ENCODE measurements around the gene KATNAL2. TPM values are rescaled to one million over a fixed set of nuclear protein-coding genes. Genes with fewer than 3 reads are reported as not detected.
"Not testable (repeated sequence)": the region's sequence is repeated elsewhere in the genome, so short reads cannot be mapped to it uniquely, and the experiment has no call there.

The KATNAL2 gene
- total and polyA plus RNA-seq, 2 experiments from 2014 or later = 4.3 to 4.4 TPM

GRCh38 chr18:46950064-46950656 is 32.8 kb downstream of the KATNAL2 start:
- H4K20me1 ChIP-seq (ENCODE audit: insufficient read depth, poor library complexity, severe bottlenecking) = no peaks in the 10 kb centered on the region
- no peaks in the 10 kb centered on the region for H3K9me3 ChIP-seq (ENCODE audit: low read depth)
- no peak overlapping the region for H3K4me2 ChIP-seq
- H3K36me3 ChIP-seq (replicated peaks; ENCODE audit: insufficient read depth, low read depth) = no peaks in the 10 kb centered on the region
- WGBS (ENCODE audit: low lambda C conversion rate, missing lambda C conversion rate) = 41% methylated on average over 5 of the region's 5 CpGs
- no peak overlapping the region for H3K4me3 ChIP-seq
- H3K9me2 ChIP-seq (replicated peaks; ENCODE audit: insufficient read depth) = no peaks in the 10 kb centered on the region
- H2AFZ ChIP-seq = no peak overlapping the region
- H3K79me2 ChIP-seq = no peaks in the 10 kb centered on the region
- DNase-seq (ENCODE audit: low spot score) = peak; percentile 16
- no peaks in the 10 kb centered on the region for H3K27me3 ChIP-seq
- H3K4me1 ChIP-seq (ENCODE audit: insufficient read depth) = no peaks in the 10 kb centered on the region
- no peak overlapping the region for H3K27ac ChIP-seq
- TF ChIP-seq CTCF (IDR thresholded peaks at IDR 0.05; ENCODE audit: poor library complexity) (peak; percentile 44), EZH2phosphoT487 (IDR thresholded peaks at IDR 0.05; ENCODE audit: low read depth, severe bottlenecking, unreplicated experiment) (no peak)

GRCh38 chr18:46953195-46953594 is 35.8 kb downstream of the KATNAL2 start:
- 66% methylated on average over 5 of the region's 5 CpGs for WGBS (ENCODE audit: low lambda C conversion rate, missing lambda C conversion rate)

GRCh38 chr18:46958209-46958608 is 40.8 kb downstream of the KATNAL2 start:
- 97% methylated on average over 4 of the region's 4 CpGs for WGBS (ENCODE audit: low lambda C conversion rate, missing lambda C conversion rate)
- H4K20me1 ChIP-seq (ENCODE audit: insufficient read depth, poor library complexity, severe bottlenecking) = no peaks in the 10 kb centered on the region
- DNase-seq (ENCODE audit: low spot score) = no peak

More at GRCh38 chr18:46953195-46953594, 35.8 kb downstream of the KATNAL2 start:
- DNase-seq (ENCODE audit: low spot score) = no peak
- H3K4me2 ChIP-seq = no peak overlapping the region
- H3K4me3 ChIP-seq = no peak overlapping the region
- no peak overlapping the region for H3K27ac ChIP-seq
- no peak overlapping the region for H2AFZ ChIP-seq
- no peaks in the 10 kb centered on the region for H3K36me3 ChIP-seq (replicated peaks; ENCODE audit: insufficient read depth, low read depth)
- no peaks in the 10 kb centered on the region for H3K9me2 ChIP-seq (replicated peaks; ENCODE audit: insufficient read depth)
- no peaks in the 10 kb centered on the region for H3K4me1 ChIP-seq (ENCODE audit: insufficient read depth)
- no peaks in the 10 kb centered on the region for H3K9me3 ChIP-seq (ENCODE audit: low read depth)
- H3K27me3 ChIP-seq = no peaks in the 10 kb centered on the region
- no peaks in the 10 kb centered on the region for H4K20me1 ChIP-seq (ENCODE audit: insufficient read depth, poor library complexity, severe bottlenecking)
- H3K79me2 ChIP-seq = no peaks in the 10 kb centered on the region
- no peak for TF ChIP-seq CTCF (IDR thresholded peaks at IDR 0.05; ENCODE audit: poor library complexity)
- TF ChIP-seq EZH2phosphoT487 (IDR thresholded peaks at IDR 0.05; ENCODE audit: low read depth, severe bottlenecking, unreplicated experiment) = no peak
- TF ChIP-seq EZH2 (IDR thresholded peaks at IDR 0.05; ENCODE audit: borderline replicate concordance) = no peak

GRCh38 chr18:46963656-46964578 is 46.5 kb downstream of the KATNAL2 start:
- H2AFZ ChIP-seq; H3K4me2 ChIP-seq; H3K27me3 ChIP-seq; DNase-seq (ENCODE audit: low spot score); H3K4me3 ChIP-seq; H3K4me1 ChIP-seq (ENCODE audit: insufficient read depth); H3K9me2 ChIP-seq (replicated peaks; ENCODE audit: insufficient read depth); H3K79me2 ChIP-seq; H3K27ac ChIP-seq; H3K9me3 ChIP-seq (ENCODE audit: low read depth); H4K20me1 ChIP-seq (ENCODE audit: insufficient read depth, poor library complexity, severe bottlenecking); H3K36me3 ChIP-seq (replicated peaks; ENCODE audit: insufficient read depth, low read depth): not testable (repeated sequence)
- WGBS (ENCODE audit: low lambda C conversion rate, missing lambda C conversion rate) = no CpG with 5 or more reads among the region's 79 CpGs

More at GRCh38 chr18:46958209-46958608, 40.8 kb downstream of the KATNAL2 start:
- Histone ChIP-seq H3K79me2 (no peaks in the 10 kb centered on the region), H3K27ac (no peak overlapping the region), H3K9me2 (replicated peaks; ENCODE audit: insufficient read depth) (no peaks in the 10 kb centered on the region), H3K27me3 (no peaks in the 10 kb centered on the region), H3K4me3 (no peak overlapping the region), H3K36me3 (replicated peaks; ENCODE audit: insufficient read depth, low read depth) (no peaks in the 10 kb centered on the region), H3K4me1 (ENCODE audit: insufficient read depth) (no peaks in the 10 kb centered on the region), H3K9me3 (ENCODE audit: low read depth) (no peaks in the 10 kb centered on the region), H2AFZ (no peak overlapping the region), H3K4me2 (no peak overlapping the region)
- no peak for TF ChIP-seq CTCF (IDR thresholded peaks at IDR 0.05; ENCODE audit: poor library complexity)
- no peak for TF ChIP-seq EZH2 (IDR thresholded peaks at IDR 0.05; ENCODE audit: borderline replicate concordance)
- TF ChIP-seq EZH2phosphoT487 (IDR thresholded peaks at IDR 0.05; ENCODE audit: low read depth, severe bottlenecking, unreplicated experiment) = no peak

DNA sequence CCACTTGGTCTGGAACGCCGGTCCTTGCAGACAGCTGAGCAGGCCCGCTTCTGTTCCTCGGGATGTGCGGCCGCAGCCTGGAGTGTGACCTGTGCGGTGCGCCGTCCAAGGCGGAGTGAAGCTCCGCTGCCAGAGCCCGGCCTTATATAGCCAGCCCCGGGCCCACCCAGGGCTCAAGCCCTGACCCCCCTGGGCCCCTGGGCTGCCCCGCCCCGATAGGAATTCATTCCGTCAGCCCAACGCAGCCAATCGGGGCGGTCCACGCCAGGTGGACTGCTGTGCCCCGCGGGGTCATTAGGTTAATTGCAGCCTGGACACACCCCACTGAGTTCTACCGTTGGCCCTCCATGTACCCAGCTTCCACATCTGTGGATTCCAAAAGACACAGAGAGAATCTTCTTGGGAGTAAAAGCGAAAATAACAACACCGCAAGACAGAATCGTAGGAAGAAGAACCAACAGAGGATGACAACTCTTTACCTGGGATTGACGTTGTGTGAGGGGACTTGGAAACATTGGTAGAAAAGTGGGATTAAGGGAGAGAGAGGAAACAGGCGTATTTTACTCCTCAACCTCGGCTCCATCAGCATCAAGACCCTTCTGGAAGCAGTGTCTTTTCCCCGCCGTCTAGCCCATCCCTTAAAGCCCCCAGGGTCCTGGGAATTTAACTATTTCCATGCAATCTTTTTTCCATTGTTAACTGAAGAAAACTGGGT is 47.3 kb downstream of the KATNAL2 start:
- no CpG with 5 or more reads among the region's 31 CpGs for WGBS (ENCODE audit: low lambda C conversion rate, missing lambda C conversion rate)
- H4K20me1 ChIP-seq (ENCODE audit: insufficient read depth, poor library complexity, severe bottlenecking); H3K27ac ChIP-seq: not testable (repeated sequence)

More for the DNA sequence above, 47.3 kb downstream of the KATNAL2 start:
- not testable (repeated sequence) for H3K4me1 ChIP-seq (ENCODE audit: insufficient read depth); H3K36me3 ChIP-seq (replicated peaks; ENCODE audit: insufficient read depth, low read depth); H3K27me3 ChIP-seq; H3K9me3 ChIP-seq (ENCODE audit: low read depth); DNase-seq (ENCODE audit: low spot score); H3K4me3 ChIP-seq; H3K9me2 ChIP-seq (replicated peaks; ENCODE audit: insufficient read depth); H3K79me2 ChIP-seq; H2AFZ ChIP-seq; H3K4me2 ChIP-seq
